Measurements from ENCODE around the gene CCDC88C. TPM values are rescaled to one million over a fixed set of nuclear protein-coding genes. Genes with fewer than 3 reads are reported as not detected.
"Not testable (repeated sequence)": the region's sequence is repeated elsewhere in the genome, so short reads cannot be mapped to it uniquely, and the experiment has no call there.

The CCDC88C gene
- total RNA-seq (2014; rRNA removed; shearing (Covaris generic)) = 6.1 and 7.2 TPM in 2 replicates

GRCh38 chr14:91417120-91417982, at the start of gene CCDC88C:
TSS of gene CCDC88C (minus strand) at chr14:91417820. CDS start at chr14:91417690, 130 bp downstream.
- peak; percentile 79 for DNase-seq (ENCODE audit: low read depth)

- DNase-seq (ENCODE audit: low read depth) = no peak
Observed at GRCh38 chr14:91466192-91466591, 48.6 kb upstream of the CCDC88C start.

- DNase-seq (ENCODE audit: low read depth) = no peak
Observed at GRCh38 chr14:91464615-91465205, 47.1 kb upstream of the CCDC88C start.

- DNase-seq (ENCODE audit: low read depth) = no peak
Observed at GRCh38 chr14:91458612-91459011, 41.0 kb upstream of the CCDC88C start.

GRCh38 chr14:91456283-91456682, 38.7 kb upstream of the CCDC88C start:
- no peak for DNase-seq (ENCODE audit: low read depth)

- no peak for DNase-seq (ENCODE audit: low read depth)
Observed at GRCh38 chr14:91454580-91454979, 37.0 kb upstream of the CCDC88C start.

- no peak for DNase-seq (ENCODE audit: low read depth)
Observed at GRCh38 chr14:91454155-91454554, 36.5 kb upstream of the CCDC88C start.

GRCh38 chr14:91453744-91454143, 36.1 kb upstream of the CCDC88C start:
- DNase-seq (ENCODE audit: low read depth) = no peak

GRCh38 chr14:91444335-91445020, 26.9 kb upstream of the CCDC88C start:
- DNase-seq (ENCODE audit: low read depth) = no peak

- DNase-seq (ENCODE audit: low read depth) = no peak
Observed at GRCh38 chr14:91439345-91439744, 21.7 kb upstream of the CCDC88C start.

- no peak for DNase-seq (ENCODE audit: low read depth)
Observed at GRCh38 chr14:91438845-91439244, 21.2 kb upstream of the CCDC88C start.

- not testable (repeated sequence) for DNase-seq (ENCODE audit: low read depth)
Observed at GRCh38 chr14:91436266-91436665, 18.6 kb upstream of the CCDC88C start.

- no peak for DNase-seq (ENCODE audit: low read depth)
Observed at GRCh38 chr14:91429385-91429784, 11.8 kb upstream of the CCDC88C start.

- not testable (repeated sequence) for DNase-seq (ENCODE audit: low read depth)
Observed at GRCh38 chr14:91428931-91429330, 11.3 kb upstream of the CCDC88C start.

- not testable (repeated sequence) for DNase-seq (ENCODE audit: low read depth)
Observed at GRCh38 chr14:91425531-91425944, 7.9 kb upstream of the CCDC88C start.

- DNase-seq (ENCODE audit: low read depth) = no peak
Observed at GRCh38 chr14:91424813-91425530, 7.4 kb upstream of the CCDC88C start.

- DNase-seq (ENCODE audit: low read depth) = no peak
Observed at GRCh38 chr14:91420686-91421085, 3.1 kb upstream of the CCDC88C start.

- no peak for DNase-seq (ENCODE audit: low read depth)
Observed at GRCh38 chr14:91419451-91419850, 1.8 kb upstream of the CCDC88C start.

GRCh38 chr14:91419044-91419397, 1.4 kb upstream of the CCDC88C start:
- no peak for DNase-seq (ENCODE audit: low read depth)

- peak; percentile 77 for DNase-seq (ENCODE audit: low read depth)
Observed at GRCh38 chr14:91418387-91419043, 895 bp upstream of the CCDC88C start.

- peak; percentile 79 for DNase-seq (ENCODE audit: low read depth)
Observed at GRCh38 chr14:91417983-91418386, 365 bp upstream of the CCDC88C start.
